DND-41 (cell line): ENCODE data around the gene IGSF6.

Experiments
- EZH2 ChIP-seq: IDR thresholded peaks from 3 replicates; pipeline ENCODE4 v1.6.1; 2012; ENCODE audit warnings: borderline replicate concordance, low read depth, mild to moderate bottlenecking, moderate library complexity, low read length, inconsistent platforms; ENCODE audit not compliant: severe bottlenecking
- TF ChIP-seq, protein P1 (sequence below): IDR thresholded peaks from 2 replicates; pipeline ENCODE4 v1.5.1; 2012; ENCODE audit warnings: borderline replicate concordance, low read length, moderate library complexity, mild to moderate bottlenecking; ENCODE audit not compliant: poor library complexity, severe bottlenecking; ENCODE audit errors: extremely low read depth

DNA sequence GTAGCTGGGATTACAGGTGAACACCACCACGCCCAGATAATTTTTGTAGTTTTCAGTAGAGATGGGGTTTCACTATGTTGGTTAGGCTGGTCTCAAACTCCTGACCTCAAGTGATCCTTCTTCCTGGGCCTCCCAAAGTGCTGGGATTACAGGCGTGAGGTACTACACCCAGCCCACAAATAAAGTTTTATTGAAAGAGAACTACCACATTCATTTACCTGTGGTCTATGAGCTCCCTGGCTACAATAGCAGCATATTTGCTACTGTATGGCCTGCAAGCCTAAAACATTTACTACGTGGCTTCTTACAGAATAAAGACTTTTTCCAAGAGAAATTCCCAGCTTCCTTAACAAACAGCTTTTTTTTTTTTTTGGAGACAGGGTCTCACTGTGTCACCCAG is 49.6 kb downstream of the IGSF6 start:
- TF ChIP-seq, protein P1, sequence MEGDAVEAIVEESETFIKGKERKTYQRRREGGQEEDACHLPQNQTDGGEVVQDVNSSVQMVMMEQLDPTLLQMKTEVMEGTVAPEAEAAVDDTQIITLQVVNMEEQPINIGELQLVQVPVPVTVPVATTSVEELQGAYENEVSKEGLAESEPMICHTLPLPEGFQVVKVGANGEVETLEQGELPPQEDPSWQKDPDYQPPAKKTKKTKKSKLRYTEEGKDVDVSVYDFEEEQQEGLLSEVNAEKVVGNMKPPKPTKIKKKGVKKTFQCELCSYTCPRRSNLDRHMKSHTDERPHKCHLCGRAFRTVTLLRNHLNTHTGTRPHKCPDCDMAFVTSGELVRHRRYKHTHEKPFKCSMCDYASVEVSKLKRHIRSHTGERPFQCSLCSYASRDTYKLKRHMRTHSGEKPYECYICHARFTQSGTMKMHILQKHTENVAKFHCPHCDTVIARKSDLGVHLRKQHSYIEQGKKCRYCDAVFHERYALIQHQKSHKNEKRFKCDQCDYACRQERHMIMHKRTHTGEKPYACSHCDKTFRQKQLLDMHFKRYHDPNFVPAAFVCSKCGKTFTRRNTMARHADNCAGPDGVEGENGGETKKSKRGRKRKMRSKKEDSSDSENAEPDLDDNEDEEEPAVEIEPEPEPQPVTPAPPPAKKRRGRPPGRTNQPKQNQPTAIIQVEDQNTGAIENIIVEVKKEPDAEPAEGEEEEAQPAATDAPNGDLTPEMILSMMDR, result no peak
- TF ChIP-seq EZH2, result no peak
